Subcutaneous adipose tissue (tissue), 4 donors: ENCODE measurements around the gene AP1B1. TPM values are rescaled to one million over a fixed set of nuclear protein-coding genes. Genes with fewer than 3 reads are reported as not detected.

Experiments
- total RNA-seq, 4 donors: library from RNA; depleted of rRNA; stranded (reverse); fragments of >200 nt; gene quantifications; one replicate each; pipeline ENCODE4 v1.1.0, GENCODE V29; 2016
- TF ChIP-seq, protein P1 (sequence below): fragments of 450-650 bp; IDR thresholded peaks from one replicate; pipeline ENCODE4 v1.5.1; 2016; ENCODE audit warnings: low read depth, mild to moderate bottlenecking, control low read depth, antibody characterized with exemption, moderate library complexity

AP1B1 gene
- total RNA-seq, 4 donors from 2014 or later, result 49.7 to 81.1 (median 60.1) TPM

DNA sequence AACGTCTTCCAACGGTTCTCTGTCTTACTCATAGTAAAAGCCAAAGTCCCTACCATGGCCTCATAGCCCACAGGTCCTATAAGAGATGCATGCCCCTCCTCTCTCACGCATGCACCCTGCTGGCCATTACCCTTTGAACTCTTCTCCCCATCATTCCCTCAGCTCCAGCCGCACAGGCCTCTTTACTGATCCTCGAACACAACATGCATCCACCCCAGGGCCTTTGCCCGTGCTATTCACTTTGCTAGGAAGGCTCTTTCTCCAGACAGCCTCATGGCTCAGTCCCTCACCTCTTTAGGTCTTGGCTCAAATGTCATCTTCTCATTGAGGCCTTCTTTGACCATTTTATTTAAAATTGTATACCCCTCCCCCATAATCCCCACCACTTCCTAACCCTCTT, 7.5 kb downstream of the AP1B1 start:
- TF ChIP-seq, protein P1, sequence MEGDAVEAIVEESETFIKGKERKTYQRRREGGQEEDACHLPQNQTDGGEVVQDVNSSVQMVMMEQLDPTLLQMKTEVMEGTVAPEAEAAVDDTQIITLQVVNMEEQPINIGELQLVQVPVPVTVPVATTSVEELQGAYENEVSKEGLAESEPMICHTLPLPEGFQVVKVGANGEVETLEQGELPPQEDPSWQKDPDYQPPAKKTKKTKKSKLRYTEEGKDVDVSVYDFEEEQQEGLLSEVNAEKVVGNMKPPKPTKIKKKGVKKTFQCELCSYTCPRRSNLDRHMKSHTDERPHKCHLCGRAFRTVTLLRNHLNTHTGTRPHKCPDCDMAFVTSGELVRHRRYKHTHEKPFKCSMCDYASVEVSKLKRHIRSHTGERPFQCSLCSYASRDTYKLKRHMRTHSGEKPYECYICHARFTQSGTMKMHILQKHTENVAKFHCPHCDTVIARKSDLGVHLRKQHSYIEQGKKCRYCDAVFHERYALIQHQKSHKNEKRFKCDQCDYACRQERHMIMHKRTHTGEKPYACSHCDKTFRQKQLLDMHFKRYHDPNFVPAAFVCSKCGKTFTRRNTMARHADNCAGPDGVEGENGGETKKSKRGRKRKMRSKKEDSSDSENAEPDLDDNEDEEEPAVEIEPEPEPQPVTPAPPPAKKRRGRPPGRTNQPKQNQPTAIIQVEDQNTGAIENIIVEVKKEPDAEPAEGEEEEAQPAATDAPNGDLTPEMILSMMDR, result no peak

DNA sequence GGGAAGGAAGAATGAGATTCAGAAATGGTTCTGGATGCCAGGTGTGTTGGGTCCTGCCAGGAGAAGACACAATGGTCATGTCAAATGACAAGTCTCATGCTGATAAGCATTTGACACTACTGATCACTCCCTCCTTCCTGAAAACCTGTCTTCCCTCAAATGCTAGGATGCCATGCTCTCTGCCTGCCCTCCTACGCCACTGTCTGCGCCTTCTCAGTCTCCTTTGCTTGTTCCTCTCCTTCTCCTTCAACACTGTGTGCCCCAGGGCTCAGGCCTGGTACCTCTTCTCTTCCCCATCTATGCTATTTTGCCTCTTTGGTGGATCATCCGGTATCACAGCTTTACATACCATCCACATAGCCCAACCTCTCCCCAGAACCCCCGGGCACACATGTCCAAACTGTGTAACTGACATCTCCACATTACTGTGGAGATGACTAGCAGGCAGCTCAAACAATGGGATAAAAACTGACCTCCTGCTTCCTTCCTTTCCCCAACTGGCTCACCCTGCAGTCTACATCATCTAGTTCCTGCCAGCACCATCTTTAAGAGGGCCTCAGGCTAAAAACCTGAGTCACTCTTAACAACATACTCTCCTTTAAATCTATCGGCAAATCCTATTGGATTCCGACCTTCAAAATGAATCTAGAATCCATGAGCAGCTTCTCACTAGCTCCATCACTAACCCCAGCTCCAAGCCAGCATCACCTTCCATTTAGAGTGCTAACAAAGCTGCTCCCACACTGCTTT, 8.2 kb downstream of the AP1B1 start:
- TF ChIP-seq, protein P1, result no peak

DNA sequence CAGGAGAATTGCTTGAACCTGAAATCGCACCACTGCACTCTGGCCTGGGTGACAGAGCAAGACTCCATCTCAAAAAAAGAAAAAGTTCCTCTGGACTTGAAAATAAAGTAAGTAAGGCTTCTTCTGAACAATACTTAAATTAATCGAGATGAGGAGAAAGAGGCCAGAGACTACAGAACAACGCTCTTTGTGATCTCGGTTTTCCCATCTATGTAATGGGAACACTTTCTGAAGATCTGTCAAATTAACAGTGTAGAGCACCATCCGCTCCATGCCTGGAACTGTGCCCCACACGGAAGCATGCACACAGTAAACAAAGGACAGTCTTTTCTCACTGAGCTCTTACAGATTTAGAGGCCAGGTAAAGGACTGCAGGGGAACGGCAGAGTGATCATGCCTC, 9.1 kb downstream of the AP1B1 start:
- TF ChIP-seq, protein P1, result no peak

DNA sequence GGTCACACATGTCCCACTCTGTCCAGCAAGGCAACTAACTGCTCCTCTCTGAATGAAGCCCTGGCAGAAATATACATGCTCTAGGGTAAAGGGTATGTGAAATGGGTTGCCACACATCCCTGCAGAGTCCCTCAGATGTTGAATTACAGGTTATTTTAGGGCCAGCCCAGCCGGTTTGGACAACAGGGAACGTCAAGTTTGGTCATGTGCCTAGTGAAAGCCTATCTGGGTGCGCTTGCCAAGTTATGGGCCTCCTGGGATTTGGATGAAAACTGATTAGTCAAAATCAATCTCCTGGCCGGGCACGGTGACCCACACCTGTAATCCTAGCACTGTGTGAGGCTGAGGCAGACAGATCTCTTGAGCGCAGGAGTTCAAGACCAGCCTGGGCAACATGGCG, 10.4 kb downstream of the AP1B1 start:
- TF ChIP-seq, protein P1, result no peak

DNA sequence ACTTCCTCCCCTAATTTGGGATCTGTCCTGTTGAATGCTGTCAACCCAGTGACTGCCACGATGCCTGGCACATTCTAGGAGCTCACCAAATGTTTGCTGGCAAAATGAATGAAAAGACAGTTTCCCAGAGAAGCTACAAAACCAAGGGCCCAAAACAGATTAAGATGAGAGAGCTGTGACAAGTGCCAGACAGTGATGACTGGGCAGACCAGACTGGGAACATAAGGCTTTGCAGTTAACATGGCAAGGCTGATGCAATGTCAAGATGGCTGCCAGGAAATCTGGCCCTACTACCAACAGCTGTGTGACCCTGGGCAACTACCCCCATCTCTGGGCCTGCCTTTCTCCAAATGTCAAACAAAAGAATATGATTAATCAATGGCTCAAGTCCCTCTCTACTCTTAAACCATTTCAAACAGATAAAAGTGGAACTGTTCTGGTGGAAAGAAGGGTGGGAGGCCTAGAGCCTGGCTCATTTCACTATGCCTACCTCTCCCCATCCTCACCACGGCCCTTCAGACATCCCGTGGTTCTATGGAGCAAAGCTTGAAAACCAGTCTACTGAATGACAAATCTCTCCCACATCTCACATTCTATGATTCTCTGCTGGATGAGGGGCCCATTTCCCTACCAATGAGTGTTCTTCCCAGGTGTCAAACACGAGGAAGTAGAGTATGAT, 12.8 kb downstream of the AP1B1 start:
- TF ChIP-seq, protein P1, result no peak

DNA sequence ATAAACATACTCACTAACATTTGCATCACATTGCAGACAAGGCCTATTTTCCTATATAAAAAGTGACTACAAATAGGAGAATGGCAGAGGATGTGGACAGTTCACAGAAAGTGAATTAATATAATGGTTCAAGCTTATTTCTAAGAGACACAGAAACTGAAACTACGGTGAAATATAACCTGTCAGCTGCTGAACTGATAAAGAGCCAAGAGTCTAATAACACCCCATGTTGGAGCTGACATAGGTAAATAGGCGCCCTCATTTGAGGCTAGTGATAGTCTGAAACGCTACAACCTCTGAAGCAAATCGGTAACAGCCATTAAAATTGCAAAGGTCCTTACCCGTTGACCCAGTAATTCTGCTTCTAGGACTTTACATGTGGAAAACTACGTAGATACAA, 14.0 kb downstream of the AP1B1 start:
- TF ChIP-seq, protein P1, result no peak

DNA sequence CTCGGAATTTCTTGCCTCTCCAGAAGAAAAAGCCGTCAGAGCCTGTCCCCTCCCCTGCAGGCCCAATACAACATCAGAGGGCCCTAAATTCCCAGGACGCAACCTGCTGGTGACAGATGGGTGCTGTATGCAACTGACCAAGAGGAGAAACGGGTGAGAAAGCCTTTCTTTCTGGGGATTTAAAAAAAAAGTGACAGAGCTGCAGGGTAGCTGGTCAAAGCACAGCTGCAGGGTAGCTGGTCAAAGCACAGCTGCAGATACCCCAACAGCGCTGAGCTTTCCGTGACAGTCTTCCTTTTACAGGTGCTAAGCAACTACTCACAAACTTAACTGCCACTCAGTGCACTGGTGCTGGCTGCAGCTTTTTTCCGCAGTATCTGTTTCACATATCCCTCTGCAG, 17.8 kb downstream of the AP1B1 start:
- TF ChIP-seq, protein P1, result no peak
